ENCODE results near the gene MAST4. TPM values are rescaled to one million over a fixed set of nuclear protein-coding genes. Genes with fewer than 3 reads are reported as not detected.
A peak's percentile ranks its signal among the peaks of the same experiment; 100 is the strongest.

MAST4 gene
- total RNA-seq, 2 donors from 2014 or later, result 36.8 to 45.7 TPM

DNA sequence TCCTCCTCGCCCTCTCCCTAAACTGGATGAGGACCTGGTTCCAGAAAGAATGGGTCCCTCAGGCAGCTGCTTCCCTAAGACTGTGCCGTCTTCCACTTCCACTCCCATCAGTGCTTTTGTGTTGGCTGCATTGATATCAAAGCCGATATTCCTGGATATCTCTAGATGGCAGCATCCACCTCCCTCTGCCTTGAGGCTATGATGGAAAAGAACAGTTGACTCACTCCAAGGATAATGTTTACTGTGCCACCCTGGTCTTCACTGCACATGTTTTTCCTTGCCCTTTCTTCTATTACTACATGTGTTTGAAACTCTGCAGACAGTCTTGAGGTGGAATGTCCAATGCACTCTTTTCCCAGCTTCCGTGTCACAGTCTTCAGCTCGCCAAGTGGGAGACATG is 211.6 kb downstream of the MAST4 start:
- Histone ChIP-seq H3K27ac (no peak overlapping the region), H3K4me1 (replicated peaks) (no peaks in the 10 kb centered on the region), H3K36me3 (no peaks in the 10 kb centered on the region), H3K4me3 (no peak overlapping the region), H3K27me3 (replicated peaks; ENCODE audit: insufficient read depth) (no peaks in the 10 kb centered on the region), H3K9me3 (no peaks in the 10 kb centered on the region)
- 43% methylated on average over 5 of the region's 5 CpGs for WGBS
- intact Hi-C loops (cut with DNase I), result no loop called here
- peak; percentile 32 for DNase-seq (ENCODE audit: low spot score)
- TF ChIP-seq POLR2AphosphoS5 (IDR thresholded peaks at IDR 0.05) (peak; percentile 46), POLR2A (IDR thresholded peaks at IDR 0.05) (no peak)
- TF ChIP-seq, protein P1, sequence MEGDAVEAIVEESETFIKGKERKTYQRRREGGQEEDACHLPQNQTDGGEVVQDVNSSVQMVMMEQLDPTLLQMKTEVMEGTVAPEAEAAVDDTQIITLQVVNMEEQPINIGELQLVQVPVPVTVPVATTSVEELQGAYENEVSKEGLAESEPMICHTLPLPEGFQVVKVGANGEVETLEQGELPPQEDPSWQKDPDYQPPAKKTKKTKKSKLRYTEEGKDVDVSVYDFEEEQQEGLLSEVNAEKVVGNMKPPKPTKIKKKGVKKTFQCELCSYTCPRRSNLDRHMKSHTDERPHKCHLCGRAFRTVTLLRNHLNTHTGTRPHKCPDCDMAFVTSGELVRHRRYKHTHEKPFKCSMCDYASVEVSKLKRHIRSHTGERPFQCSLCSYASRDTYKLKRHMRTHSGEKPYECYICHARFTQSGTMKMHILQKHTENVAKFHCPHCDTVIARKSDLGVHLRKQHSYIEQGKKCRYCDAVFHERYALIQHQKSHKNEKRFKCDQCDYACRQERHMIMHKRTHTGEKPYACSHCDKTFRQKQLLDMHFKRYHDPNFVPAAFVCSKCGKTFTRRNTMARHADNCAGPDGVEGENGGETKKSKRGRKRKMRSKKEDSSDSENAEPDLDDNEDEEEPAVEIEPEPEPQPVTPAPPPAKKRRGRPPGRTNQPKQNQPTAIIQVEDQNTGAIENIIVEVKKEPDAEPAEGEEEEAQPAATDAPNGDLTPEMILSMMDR (IDR thresholded peaks at IDR 0.05), result peak in 3 of 4 experiments; percentile 25 to 56 (median 48)

GRCh38 chr5:66808663-66809062 is 212.5 kb downstream of the MAST4 start:
- H3K27me3 ChIP-seq (replicated peaks; ENCODE audit: insufficient read depth), result no peaks in the 10 kb centered on the region
- no peak for DNase-seq (ENCODE audit: low spot score)
- H3K36me3 ChIP-seq, result no peaks in the 10 kb centered on the region
- H3K4me3 ChIP-seq, result no peak overlapping the region
- intact Hi-C loops (cut with DNase I), result no loop called here
- no peak overlapping the region for H3K27ac ChIP-seq
- no peaks in the 10 kb centered on the region for H3K4me1 ChIP-seq (replicated peaks)
- TF ChIP-seq POLR2AphosphoS5 (IDR thresholded peaks at IDR 0.05), result no peak
- TF ChIP-seq, protein P1 (IDR thresholded peaks at IDR 0.05), result no peak
- TF ChIP-seq POLR2A (IDR thresholded peaks at IDR 0.05), result no peak
- WGBS, result 93% methylated on average over 6 of the region's 6 CpGs
- no peaks in the 10 kb centered on the region for H3K9me3 ChIP-seq

DNA sequence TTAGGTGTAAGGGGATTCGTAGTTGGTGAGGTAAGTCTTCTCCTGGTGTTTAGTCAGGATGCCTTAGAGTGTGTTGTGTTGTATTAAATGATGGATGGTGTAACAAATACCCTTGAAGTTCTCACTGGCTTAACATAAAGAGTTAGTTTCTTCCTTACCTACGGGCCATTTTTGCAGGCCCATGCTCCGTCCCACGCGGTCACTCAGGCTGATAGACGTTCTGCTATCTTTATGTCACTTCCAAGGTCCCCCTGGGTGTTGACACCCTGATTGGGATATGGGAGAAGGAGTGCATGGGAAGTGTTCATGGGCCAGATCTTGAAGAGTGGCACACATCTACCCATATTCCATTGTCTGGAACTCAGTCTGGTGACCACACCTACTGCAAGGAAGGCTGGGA is 214.0 kb downstream of the MAST4 start:
- Histone ChIP-seq H3K4me3 (no peak overlapping the region), H3K4me1 (replicated peaks) (no peaks in the 10 kb centered on the region), H3K9me3 (no peaks in the 10 kb centered on the region), H3K27me3 (replicated peaks; ENCODE audit: insufficient read depth) (no peaks in the 10 kb centered on the region), H3K36me3 (no peaks in the 10 kb centered on the region), H3K27ac (no peak overlapping the region)
- no peak for DNase-seq (ENCODE audit: low spot score)
- 94% methylated on average over 6 of the region's 6 CpGs for WGBS
- intact Hi-C loops (cut with DNase I), result loop anchor here (5.0 to 10.0 kb wide), 2 partner anchors 175 to 397 kb away; no protein-coding TSS in a partner anchor
- TF ChIP-seq, protein P1 (IDR thresholded peaks at IDR 0.05), result no peak
- TF ChIP-seq POLR2A (IDR thresholded peaks at IDR 0.05) (no peak), POLR2AphosphoS5 (IDR thresholded peaks at IDR 0.05) (no peak)

DNA sequence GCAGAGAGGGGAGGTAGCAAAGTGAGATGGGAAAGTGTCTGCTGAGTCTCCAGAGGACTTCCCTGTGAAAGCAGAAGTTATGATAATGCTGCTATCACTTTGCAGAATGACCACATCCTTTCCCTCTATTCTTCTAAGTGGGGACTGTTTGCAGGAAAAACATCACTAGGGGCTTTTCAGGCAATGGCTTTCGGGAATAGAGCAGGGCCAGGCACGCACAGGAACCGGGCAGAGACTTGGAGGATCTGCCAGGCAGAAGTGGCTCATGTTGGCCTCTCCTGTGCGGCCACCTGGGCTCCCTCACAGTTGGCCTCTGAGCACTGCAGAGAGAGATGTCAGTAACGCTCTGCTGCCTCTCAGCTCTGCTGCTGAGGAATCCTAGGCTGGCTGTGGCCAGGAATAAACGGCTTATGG is 214.7 kb downstream of the MAST4 start:
- Histone ChIP-seq H3K4me1 (replicated peaks) (no peaks in the 10 kb centered on the region), H3K4me3 (no peak overlapping the region), H3K9me3 (no peaks in the 10 kb centered on the region), H3K27ac (no peak overlapping the region), H3K27me3 (replicated peaks; ENCODE audit: insufficient read depth) (no peaks in the 10 kb centered on the region), H3K36me3 (no peaks in the 10 kb centered on the region)
- DNase-seq (ENCODE audit: low spot score), result no peak
- intact Hi-C loops (cut with DNase I), result loop anchor here (5.0 to 10.0 kb wide), 2 partner anchors 174 to 396 kb away; no protein-coding TSS in a partner anchor
- 85% methylated on average over 6 of the region's 6 CpGs for WGBS
- no peak for TF ChIP-seq POLR2AphosphoS5 (IDR thresholded peaks at IDR 0.05)
- TF ChIP-seq, protein P1 (IDR thresholded peaks at IDR 0.05), result no peak
- no peak for TF ChIP-seq POLR2A (IDR thresholded peaks at IDR 0.05)

DNA sequence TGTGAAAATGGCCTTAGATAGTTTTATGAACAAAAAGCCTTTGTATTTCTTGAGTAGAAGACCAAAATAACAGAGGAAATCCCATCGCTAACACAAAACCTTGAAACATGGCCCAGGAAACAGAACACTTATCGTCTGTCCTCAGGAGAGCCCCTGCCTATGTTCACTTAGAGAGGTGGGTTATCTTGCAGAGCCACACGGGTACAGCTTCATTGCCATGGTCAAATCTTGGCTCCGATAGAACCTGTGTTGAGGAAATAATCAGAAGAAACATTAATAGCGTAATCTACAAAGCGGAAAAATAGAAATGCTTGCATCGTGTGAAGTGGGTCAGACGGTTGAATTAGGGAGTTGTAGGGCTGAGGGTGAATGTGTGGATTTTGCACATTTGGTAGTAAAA is 216.1 kb downstream of the MAST4 start:
- Histone ChIP-seq H3K4me3 (no peak overlapping the region), H3K27me3 (replicated peaks; ENCODE audit: insufficient read depth) (no peaks in the 10 kb centered on the region), H3K36me3 (no peaks in the 10 kb centered on the region), H3K27ac (no peak overlapping the region), H3K9me3 (no peaks in the 10 kb centered on the region), H3K4me1 (replicated peaks) (no peaks in the 10 kb centered on the region)
- intact Hi-C loops (cut with DNase I), result loop anchor here (5.0 to 10.0 kb wide), 2 partner anchors 173 to 395 kb away; no protein-coding TSS in a partner anchor
- 94% methylated on average over 8 of the region's 8 CpGs for WGBS
- DNase-seq (ENCODE audit: low spot score), result no peak
- TF ChIP-seq, protein P1 (IDR thresholded peaks at IDR 0.05), result no peak
- no peak for TF ChIP-seq POLR2AphosphoS5 (IDR thresholded peaks at IDR 0.05)
- TF ChIP-seq POLR2A (IDR thresholded peaks at IDR 0.05), result no peak
